Activated CD4-positive, alpha-beta memory T cell treated with anti-CD3 and anti-CD28 coated beads for 36 hours (primary cell): Measurements from ENCODE around the gene SETD2. TPM values are rescaled to one million over a fixed set of nuclear protein-coding genes. Genes with fewer than 3 reads are reported as not detected.
"Not testable (repeated sequence)": the region's sequence is repeated elsewhere in the genome, so short reads cannot be mapped to it uniquely, and the experiment has no call there.

ENCODE experiments used
- CTCF ChIA-PET: fragments of 350-600 bp; sonication (Branson Sonifier 250); formaldehyde crosslinking; loops from one replicate; lab custom pipeline; 2021; ENCODE audit warnings: antibody characterized with exemption, inconsistent platforms; lab: Charles Lee
- POLR2A ChIA-PET: fragments of 350-600 bp; sonication (Branson Sonifier 250); formaldehyde crosslinking; loops from one replicate; lab custom pipeline; 2021; ENCODE audit warnings: antibody characterized with exemption; lab: Charles Lee
- DNase-seq: peaks from one replicate; pipeline ENCODE4 v3.0.0-alpha.2; 2020
- H3K27ac Mint-ChIP-seq: one replicate; pipeline ENCODE4 v1.8.0; 2021; ENCODE audit warnings: mixed read lengths
- H3K27me3 Mint-ChIP-seq: one replicate; pipeline ENCODE4 v1.8.0; 2021; ENCODE audit warnings: mixed read lengths
- H3K36me3 Mint-ChIP-seq: one replicate; pipeline ENCODE4 v1.8.0; 2021; ENCODE audit warnings: mixed read lengths
- H3K4me1 Mint-ChIP-seq: one replicate; pipeline ENCODE4 v1.8.0; 2021; ENCODE audit warnings: low read depth, mixed read lengths
- H3K4me3 Mint-ChIP-seq: one replicate; pipeline ENCODE4 v1.8.0; 2021; ENCODE audit warnings: mild to moderate bottlenecking, mixed read lengths
- H3K9me3 Mint-ChIP-seq: one replicate; pipeline ENCODE4 v1.8.0; 2021; ENCODE audit warnings: mixed read lengths
- intact Hi-C: fragments of 100-400 bp; cut with micrococcal nuclease; formaldehyde crosslinking; loops from one replicate; pipeline ENCODE4 v1.15.1; 2023
- total RNA-seq, 2 experiments: library from RNA; stranded (reverse); gene quantifications; one replicate each; pipeline ENCODE4 v1.2.3, GENCODE V29; 2021

The SETD2 gene
- total RNA-seq, 2 experiments from 2014 or later: 31.2 to 31.8 TPM

DNA sequence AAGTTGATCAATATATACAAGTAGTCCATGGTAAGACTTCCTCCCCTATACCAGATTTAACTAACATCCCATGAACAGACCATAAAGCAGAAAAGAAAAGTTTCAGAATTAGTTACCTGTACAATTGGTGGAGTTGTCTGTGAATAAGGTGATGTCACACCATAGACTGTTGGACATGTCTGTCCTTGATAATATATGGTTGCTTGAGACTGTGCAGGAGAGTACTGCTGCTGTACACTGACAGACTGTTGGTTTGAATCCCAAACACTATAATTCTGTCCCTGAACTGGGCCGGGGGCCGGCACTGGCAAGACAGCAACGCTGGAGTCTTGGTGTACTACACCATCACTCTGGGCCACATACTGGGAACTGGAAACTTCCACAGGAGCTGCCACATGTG, 107.2 kb downstream of the SETD2 start:
- H3K4me3 Mint-ChIP-seq: no peak overlapping the region

DNA sequence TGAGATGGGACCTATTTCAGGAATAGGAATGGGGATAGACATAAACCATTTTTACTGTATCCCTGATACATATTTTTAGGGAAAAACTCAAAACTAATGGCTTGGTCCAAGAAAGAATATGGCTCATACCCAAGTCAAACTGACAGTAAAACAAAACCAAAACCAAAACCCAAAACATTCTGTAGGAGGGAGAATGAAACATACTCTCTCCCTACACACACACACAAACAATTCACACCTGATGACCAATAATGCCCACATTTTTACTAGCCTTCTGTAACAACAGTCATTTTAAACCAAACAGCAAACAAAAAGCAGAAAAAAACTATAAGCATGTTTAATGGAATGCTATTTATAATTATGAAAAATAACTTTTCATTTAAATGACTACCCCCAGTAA, 109.5 kb downstream of the SETD2 start:
- ChIA-PET CTCF (no interaction called here), POLR2A (no interaction called here)
- Mint-ChIP-seq H3K4me1 (peaks cover 40% of the 10 kb centered on the region), H3K36me3 (peaks cover 32% of the 10 kb centered on the region), H3K27ac (no peak overlapping the region), H3K27me3 (no peaks in the 10 kb centered on the region), H3K4me3 (no peak overlapping the region), H3K9me3 (no peaks in the 10 kb centered on the region)
- intact Hi-C loops: loop anchor here (10.0 kb wide), 1 partner anchor 230 kb away; the partner anchor contains the start of genes KIF9 and KLHL18
- DNase-seq: no peak

More for the DNA sequence above, 107.2 kb downstream of the SETD2 start:
- Mint-ChIP-seq H3K27me3 (no peaks in the 10 kb centered on the region), H3K9me3 (no peaks in the 10 kb centered on the region), H3K27ac (peak overlapping the region; percentile 33), H3K4me1 (peaks cover 40% of the 10 kb centered on the region), H3K36me3 (peaks cover 45% of the 10 kb centered on the region)
- intact Hi-C loops: loop anchor here (1.0 to 10.0 kb wide), 7 partner anchors 14 to 228 kb away; partner anchors contain the start of genes KIF9, KLHL18 and SETD2
- ChIA-PET CTCF (no interaction called here), POLR2A (no interaction called here)
- no peak for DNase-seq

DNA sequence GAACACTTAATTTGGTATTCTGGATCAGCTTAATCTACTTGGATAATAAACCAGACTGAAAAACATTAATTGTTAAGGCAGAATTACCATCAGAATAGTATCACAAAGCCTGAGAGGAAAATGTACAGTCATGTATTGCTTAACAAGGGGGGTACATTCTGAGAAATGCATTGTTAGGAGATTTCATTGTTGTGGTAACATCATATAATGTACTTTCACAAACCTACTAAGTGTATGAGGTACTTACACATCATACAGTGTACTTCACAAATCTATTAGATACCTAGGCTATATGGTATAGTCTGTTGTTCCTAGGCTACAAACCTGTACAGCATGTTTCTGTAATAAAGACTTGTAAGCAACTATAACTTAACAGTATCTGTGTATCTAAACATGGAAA, 116.2 kb downstream of the SETD2 start:
- peak overlapping the region; percentile 49 for H3K27ac Mint-ChIP-seq
- H3K4me3 Mint-ChIP-seq: no peak overlapping the region
- POLR2A ChIA-PET: no interaction called here
- CTCF ChIA-PET: no interaction called here
- H3K36me3 Mint-ChIP-seq: peaks cover 9% of the 10 kb centered on the region
- no peaks in the 10 kb centered on the region for H3K27me3 Mint-ChIP-seq
- no peak for DNase-seq
- H3K9me3 Mint-ChIP-seq: no peaks in the 10 kb centered on the region
- peaks cover 19% of the 10 kb centered on the region for H3K4me1 Mint-ChIP-seq
- intact Hi-C loops: no loop called here

DNA sequence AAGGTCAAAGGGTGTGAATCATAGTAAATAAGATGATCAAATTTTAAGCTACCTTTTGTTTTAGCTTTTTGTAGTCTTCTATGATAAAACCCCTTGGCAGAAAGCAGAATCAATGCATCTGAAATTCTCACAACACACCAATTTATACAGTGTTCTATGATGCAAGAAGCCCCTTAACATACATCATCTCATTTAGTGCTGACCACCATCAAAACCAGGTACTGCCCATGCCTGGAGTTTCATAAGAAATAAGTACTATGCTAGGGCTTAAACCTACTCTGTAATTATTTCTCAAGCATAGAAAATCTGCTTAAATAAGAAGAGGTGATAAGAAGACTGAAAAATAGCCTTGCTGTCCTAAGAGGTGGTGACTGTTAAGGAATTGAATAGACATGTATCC, 116.8 kb downstream of the SETD2 start:
- peaks cover 13% of the 10 kb centered on the region for H3K36me3 Mint-ChIP-seq
- H3K4me1 Mint-ChIP-seq: peaks cover 19% of the 10 kb centered on the region
- intact Hi-C loops: no loop called here
- peak overlapping the region; percentile 49 for H3K27ac Mint-ChIP-seq
- H3K4me3 Mint-ChIP-seq: no peak overlapping the region
- POLR2A ChIA-PET: no interaction called here
- no peaks in the 10 kb centered on the region for H3K27me3 Mint-ChIP-seq
- DNase-seq: no peak
- no peaks in the 10 kb centered on the region for H3K9me3 Mint-ChIP-seq
- CTCF ChIA-PET: no interaction called here

- no peak for DNase-seq
- H3K27me3 Mint-ChIP-seq: no peaks in the 10 kb centered on the region
- CTCF ChIA-PET: interaction anchor here (0.8 kb wide), 1 partner anchor 14 kb away, joined by 3 read pairs; no protein-coding TSS in a partner anchor
- no peak overlapping the region for H3K4me3 Mint-ChIP-seq
- H3K36me3 Mint-ChIP-seq: peaks cover 36% of the 10 kb centered on the region
- POLR2A ChIA-PET: no interaction called here
- peaks cover 24% of the 10 kb centered on the region for H3K4me1 Mint-ChIP-seq
- H3K9me3 Mint-ChIP-seq: no peaks in the 10 kb centered on the region
- no peak overlapping the region for H3K27ac Mint-ChIP-seq
- intact Hi-C loops: loop anchor here (2.0 kb wide), 1 partner anchor 14 kb away; no protein-coding TSS in a partner anchor
These were observed 121.6 kb downstream of the SETD2 start for GRCh38 chr3:47042231-47042791.

GRCh38 chr3:47041114-47041513, 122.8 kb downstream of the SETD2 start:
- intact Hi-C loops: no loop called here
- H3K27ac Mint-ChIP-seq: no peak overlapping the region
- no peaks in the 10 kb centered on the region for H3K9me3 Mint-ChIP-seq
- POLR2A ChIA-PET: no interaction called here
- H3K36me3 Mint-ChIP-seq: peaks cover 41% of the 10 kb centered on the region
- DNase-seq: no peak
- CTCF ChIA-PET: interaction anchor here (0.6 kb wide), 1 partner anchor 761 kb away, joined by 3 read pairs; no protein-coding TSS in a partner anchor
- peaks cover 22% of the 10 kb centered on the region for H3K4me1 Mint-ChIP-seq
- H3K27me3 Mint-ChIP-seq: no peaks in the 10 kb centered on the region
- H3K4me3 Mint-ChIP-seq: no peak overlapping the region

DNA sequence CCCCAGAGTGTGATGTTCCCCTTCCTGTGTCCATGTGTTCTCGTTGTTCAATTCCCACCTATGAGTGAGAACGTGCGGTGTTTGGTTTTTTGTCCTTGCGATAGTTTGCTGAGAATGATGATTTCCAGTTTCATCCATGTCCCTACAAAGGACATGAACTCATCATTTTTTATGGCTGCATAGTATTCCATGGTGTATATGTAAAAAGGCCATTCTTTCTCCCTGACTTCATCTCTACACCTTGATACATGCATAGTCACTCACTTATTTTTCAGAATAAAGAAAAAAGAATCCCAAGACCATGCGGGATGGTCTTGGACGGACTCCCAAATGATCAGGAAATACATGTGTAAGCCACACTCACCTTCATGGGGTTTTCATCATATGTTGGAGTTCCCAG, 126.6 kb downstream of the SETD2 start:
- H3K4me3 Mint-ChIP-seq, CTCF ChIA-PET, H3K9me3 Mint-ChIP-seq, DNase-seq, H3K27me3 Mint-ChIP-seq: not testable (repeated sequence)
- intact Hi-C loops: loop anchor here (5.0 kb wide), 1 partner anchor 60 kb away; the partner anchor contains the start of genes CCDC12 and NBEAL2
- POLR2A ChIA-PET: interaction anchor here (1.0 kb wide), 1 partner anchor 18 kb away, joined by 3 read pairs; no protein-coding TSS in a partner anchor
- H3K4me1 Mint-ChIP-seq: peaks cover 33% of the 10 kb centered on the region
- H3K27ac Mint-ChIP-seq: peak overlapping the region; percentile 78
- H3K36me3 Mint-ChIP-seq: peaks cover 42% of the 10 kb centered on the region

DNA sequence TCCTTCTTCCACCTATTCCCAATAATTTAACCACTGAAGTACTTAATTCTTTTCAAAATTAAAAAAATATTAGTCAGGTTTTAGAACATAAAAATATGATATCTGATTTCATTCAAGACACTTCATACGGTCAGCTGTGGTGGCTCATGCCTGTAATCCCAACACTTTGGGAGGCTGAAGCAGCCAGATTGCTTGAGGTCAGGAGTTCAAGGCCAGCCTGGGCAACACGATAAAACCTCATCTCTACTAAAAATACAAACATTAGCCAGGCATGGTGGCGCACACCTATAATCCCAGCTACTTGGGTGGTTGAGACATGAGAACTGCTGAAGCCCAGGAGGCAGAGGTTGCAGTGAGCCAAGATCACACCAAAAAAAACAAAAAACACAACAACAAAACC, 127.8 kb downstream of the SETD2 start:
- peaks cover 38% of the 10 kb centered on the region for H3K4me1 Mint-ChIP-seq
- H3K27ac Mint-ChIP-seq: no peak overlapping the region
- ChIA-PET CTCF (no interaction called here), POLR2A (no interaction called here)
- intact Hi-C loops: loop anchor here (5.0 kb wide), 1 partner anchor 59 kb away; the partner anchor contains the start of genes CCDC12 and NBEAL2
- DNase-seq: no peak
- H3K9me3 Mint-ChIP-seq: no peaks in the 10 kb centered on the region
- H3K27me3 Mint-ChIP-seq: no peaks in the 10 kb centered on the region
- H3K36me3 Mint-ChIP-seq: peaks cover 44% of the 10 kb centered on the region
- no peak overlapping the region for H3K4me3 Mint-ChIP-seq

DNA sequence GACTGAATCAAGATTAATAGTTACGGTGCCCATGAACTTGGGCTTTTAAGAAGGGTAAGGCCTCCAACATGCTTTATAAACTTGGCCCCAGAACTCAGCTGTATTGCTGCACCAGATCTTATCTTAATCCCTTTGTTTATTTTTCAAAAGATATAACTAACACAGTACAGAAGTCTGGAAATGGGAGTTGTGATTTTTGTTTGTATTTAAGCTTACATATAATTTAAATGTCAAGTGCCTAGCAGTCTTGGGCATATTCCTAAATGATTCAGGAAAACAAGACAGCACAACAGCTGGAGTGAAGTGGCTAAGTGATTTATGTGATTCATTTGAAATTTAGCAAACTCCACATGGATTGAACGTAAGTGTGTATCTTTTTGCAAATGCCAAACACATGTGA, 128.3 kb downstream of the SETD2 start:
- CTCF ChIA-PET: no interaction called here
- Mint-ChIP-seq H3K27me3 (no peaks in the 10 kb centered on the region), H3K9me3 (no peaks in the 10 kb centered on the region), H3K36me3 (peaks cover 42% of the 10 kb centered on the region), H3K27ac (no peak overlapping the region), H3K4me3 (no peak overlapping the region), H3K4me1 (peaks cover 43% of the 10 kb centered on the region)
- no peak for DNase-seq
- intact Hi-C loops: loop anchor here (5.0 kb wide), 1 partner anchor 58 kb away; the partner anchor contains the start of genes CCDC12 and NBEAL2
- POLR2A ChIA-PET: interaction anchor here (0.6 kb wide), 1 partner anchor 38 kb away, joined by 3 read pairs; no protein-coding TSS in a partner anchor

- intact Hi-C loops: loop anchor here (5.0 kb wide), 2 partner anchors 58 to 127 kb away; partner anchors contain the start of genes CCDC12, NBEAL2 and SETD2
- Mint-ChIP-seq H3K27ac (peak overlapping the region; percentile 2), H3K4me1 (peaks cover 45% of the 10 kb centered on the region), H3K4me3 (no peak overlapping the region), H3K27me3 (no peaks in the 10 kb centered on the region), H3K9me3 (no peaks in the 10 kb centered on the region), H3K36me3 (peaks cover 37% of the 10 kb centered on the region)
- no peak for DNase-seq
- ChIA-PET CTCF (no interaction called here), POLR2A (interaction anchor here (0.6 kb wide), 2 partner anchors 38 to 276 kb away, joined by 3 to 5 read pairs; no protein-coding TSS in a partner anchor)
These were observed 128.9 kb downstream of the SETD2 start for GRCh38 chr3:47034868-47035489.

DNA sequence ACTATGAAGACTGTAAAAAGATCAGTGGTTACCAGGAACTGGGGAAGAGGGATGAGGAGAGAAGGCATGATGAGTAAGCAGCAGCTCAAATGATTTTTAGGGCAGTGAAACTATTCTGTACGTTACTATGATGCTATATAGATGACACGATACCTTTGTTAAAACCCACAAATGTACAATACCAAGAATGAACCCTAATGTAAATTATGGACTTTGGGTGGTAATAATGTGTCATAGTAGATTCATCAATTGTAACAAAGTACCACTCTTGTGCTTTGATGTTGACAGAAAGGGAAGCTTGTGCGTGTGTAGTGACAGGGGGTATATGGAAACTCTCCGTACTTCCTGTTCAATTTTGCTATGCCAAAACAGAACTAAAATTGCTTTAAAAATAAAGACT, 132.9 kb downstream of the SETD2 start:
- Mint-ChIP-seq H3K36me3 (peaks cover 27% of the 10 kb centered on the region), H3K4me1 (peaks cover 40% of the 10 kb centered on the region), H3K27ac (peak overlapping the region; percentile 76), H3K4me3 (peak overlapping the region; percentile 7)
- CTCF ChIA-PET: interaction anchor here (1.2 to 1.5 kb wide), 3 partner anchors 11 to 133 kb away, joined by 3 to 4 read pairs (median 4); partner anchors contain the start of gene SETD2
- not testable (repeated sequence) for H3K9me3 Mint-ChIP-seq, H3K27me3 Mint-ChIP-seq, DNase-seq
- POLR2A ChIA-PET: interaction anchor here (0.8 kb wide), 1 partner anchor 10 kb away, joined by 3 read pairs; no protein-coding TSS in a partner anchor
- intact Hi-C loops: loop anchor here (1.0 to 5.0 kb wide), 2 partner anchors 12 to 131 kb away; partner anchors contain the start of gene SETD2

- H3K9me3 Mint-ChIP-seq: no peaks in the 10 kb centered on the region
- intact Hi-C loops: no loop called here
- no peaks in the 10 kb centered on the region for H3K27me3 Mint-ChIP-seq
- peaks cover 50% of the 10 kb centered on the region for H3K4me1 Mint-ChIP-seq
- H3K36me3 Mint-ChIP-seq: peaks cover 16% of the 10 kb centered on the region
- CTCF ChIA-PET: interaction anchor here (0.6 to 1.2 kb wide), 2 partner anchors 13 to 379 kb away, joined by 3 read pairs; no protein-coding TSS in a partner anchor
- DNase-seq: no peak
- POLR2A ChIA-PET: no interaction called here
- H3K27ac Mint-ChIP-seq: no peak overlapping the region
- no peak overlapping the region for H3K4me3 Mint-ChIP-seq
These were observed 135.2 kb downstream of the SETD2 start for GRCh38 chr3:47028667-47029066.
